Calu3 (cell line): ENCODE results near the gene PCDHGA9. TPM values are rescaled to one million over a fixed set of nuclear protein-coding genes. Genes with fewer than 3 reads are reported as not detected.

Source experiments
- BruUV-seq: library from RNA; stranded (reverse); fragments of 400-500 nt; replicated peaks from 2 replicates; lab custom pipeline; 2021; lab: Mats Ljungman, UMichigan
- CTCF ChIA-PET: fragments of 300-600 bp; sonication (Branson Sonifier 250); formaldehyde crosslinking; loops from one replicate; lab custom pipeline; 2022; ENCODE audit warnings: antibody characterized with exemption; lab: Charles Lee
- DNase-seq: peaks from one replicate; pipeline ENCODE4 v3.0.0; 2022
- H3K27ac Mint-ChIP-seq: one replicate; pipeline ENCODE4 v1.8.0; 2022; ENCODE audit warnings: mixed read lengths; ENCODE audit not compliant: unreplicated experiment
- H3K27me3 Mint-ChIP-seq: one replicate; pipeline ENCODE4 v1.8.0; 2022; ENCODE audit warnings: mixed read lengths; ENCODE audit not compliant: unreplicated experiment
- H3K36me3 Mint-ChIP-seq: one replicate; pipeline ENCODE4 v1.8.0; 2022; ENCODE audit warnings: mild to moderate bottlenecking, moderate library complexity, mixed read lengths; ENCODE audit not compliant: insufficient read depth, unreplicated experiment
- H3K4me1 Mint-ChIP-seq: one replicate; pipeline ENCODE4 v1.8.0; 2022; ENCODE audit warnings: mild to moderate bottlenecking, low read depth, mixed read lengths; ENCODE audit not compliant: unreplicated experiment
- H3K4me3 Mint-ChIP-seq: one replicate; pipeline ENCODE4 v1.8.0; 2022; ENCODE audit warnings: mild to moderate bottlenecking, low read depth, moderate library complexity, mixed read lengths; ENCODE audit not compliant: unreplicated experiment
- H3K9me3 Mint-ChIP-seq: one replicate; pipeline ENCODE4 v1.8.0; 2022; ENCODE audit warnings: low read depth, mixed read lengths; ENCODE audit not compliant: unreplicated experiment
- CTCF ChIP-seq: fragments of 200-600 bp; IDR thresholded peaks from one replicate; pipeline ENCODE4 v1.8.0; 2022; ENCODE audit warnings: antibody characterized with exemption; ENCODE audit not compliant: unreplicated experiment
- intact Hi-C: fragments of 100-400 bp; cut with micrococcal nuclease; formaldehyde crosslinking; loops from one replicate; pipeline ENCODE4 v1.10.0; 2022; ENCODE audit not compliant: unreplicated experiment
- total RNA-seq: library from RNA; stranded (reverse); gene quantifications from 2 replicates; pipeline ENCODE4 v1.2.3, GENCODE V29; 2022

Gene PCDHGA9
- total RNA-seq, 1 experiment from 2014 or later: 18.1 TPM

GRCh38 chr5:141434006-141434405 lies 31.4 kb downstream of the PCDHGA9 start:
- TF ChIP-seq CTCF: no peak
- Mint-ChIP-seq H3K9me3 (peaks cover 18% of the 10 kb centered on the region), H3K27me3 (no peaks in the 10 kb centered on the region), H3K27ac (no peak overlapping the region), H3K4me3 (no peak overlapping the region), H3K36me3 (peaks cover 20% of the 10 kb centered on the region), H3K4me1 (no peaks in the 10 kb centered on the region)
- no peak for DNase-seq
- CTCF ChIA-PET: no interaction called here
- BruUV-seq: no TSS peak
- intact Hi-C loops: no loop called here

- no peaks in the 10 kb centered on the region for H3K4me1 Mint-ChIP-seq
- peaks cover 12% of the 10 kb centered on the region for H3K9me3 Mint-ChIP-seq
- no TSS peak for BruUV-seq
- CTCF ChIA-PET: no interaction called here
- no peak for TF ChIP-seq CTCF
- no peak for DNase-seq
- peaks cover 10% of the 10 kb centered on the region for H3K36me3 Mint-ChIP-seq
- intact Hi-C loops: no loop called here
- H3K27me3 Mint-ChIP-seq: no peaks in the 10 kb centered on the region
- no peak overlapping the region for H3K27ac Mint-ChIP-seq
- H3K4me3 Mint-ChIP-seq: no peak overlapping the region
Measured at GRCh38 chr5:141437221-141437620, 34.6 kb downstream of the PCDHGA9 start.

- TF ChIP-seq CTCF: no peak
- H3K36me3 Mint-ChIP-seq: no peaks in the 10 kb centered on the region
- BruUV-seq: no TSS peak
- H3K4me1 Mint-ChIP-seq: no peaks in the 10 kb centered on the region
- H3K27me3 Mint-ChIP-seq: no peaks in the 10 kb centered on the region
- H3K4me3 Mint-ChIP-seq: no peak overlapping the region
- intact Hi-C loops: no loop called here
- DNase-seq: no peak
- peaks cover 11% of the 10 kb centered on the region for H3K9me3 Mint-ChIP-seq
- CTCF ChIA-PET: no interaction called here
- H3K27ac Mint-ChIP-seq: no peak overlapping the region
Measured at GRCh38 chr5:141439411-141440141, 37.0 kb downstream of the PCDHGA9 start.

GRCh38 chr5:141440341-141440740 lies 37.8 kb downstream of the PCDHGA9 start:
- CTCF ChIA-PET: no interaction called here
- no TSS peak for BruUV-seq
- no peaks in the 10 kb centered on the region for H3K36me3 Mint-ChIP-seq

More at GRCh38 chr5:141440341-141440740, 37.8 kb downstream of the PCDHGA9 start:
- no peak overlapping the region for H3K4me3 Mint-ChIP-seq
- intact Hi-C loops: no loop called here
- DNase-seq: no peak
- H3K27ac Mint-ChIP-seq: no peak overlapping the region
- H3K27me3 Mint-ChIP-seq: no peaks in the 10 kb centered on the region
- no peak for TF ChIP-seq CTCF
- H3K9me3 Mint-ChIP-seq: peaks cover 8% of the 10 kb centered on the region
- H3K4me1 Mint-ChIP-seq: no peaks in the 10 kb centered on the region
